Measurements from ENCODE around the gene FADS6. TPM values are rescaled to one million over a fixed set of nuclear protein-coding genes. Genes with fewer than 3 reads are reported as not detected.

Gene FADS6
- total and polyA plus RNA-seq, 2 of the 13 experiments (the other 11 are each of a cell fraction or from before 2014, with no cell fraction given), result 0.11 TPM

- TF ChIP-seq ZNF329 (CRISPR knock-in tag; IDR thresholded peaks at IDR 0.05; ENCODE audit: low read depth) (no peak), ZNF280D (CRISPR knock-in tag; IDR thresholded peaks at IDR 0.05) (no peak), ZUFSP (CRISPR knock-in tag; IDR thresholded peaks at IDR 0.05; ENCODE audit: borderline replicate concordance) (no peak), NRL (CRISPR knock-in tag; IDR thresholded peaks at IDR 0.05; ENCODE audit: borderline replicate concordance) (no peak)
Observed at GRCh38 chr17:74925242-74925641, 31.8 kb upstream of the FADS6 start (continued).

GRCh38 chr17:74924250-74924948 lies 31.0 kb upstream of the FADS6 start, which contains the start of gene OTOP2:
TSS of gene OTOP2 (plus strand) at chr17:74924273. CDS start at chr17:74924633, 360 bp downstream.
- POLR2A ChIA-PET, result interaction anchor here (0.7 to 1.5 kb wide), 2 partner anchors 36 to 52 kb away, joined by 3 to 4 read pairs; partner anchors contain the start of gene FDXR
- in situ Hi-C loops (cut with HindIII; ENCODE audit: extremely low pct_ligation_motif_present, low pct_unique_long_range_greater_than_20kb) (loop anchor here (5.0 kb wide), 1 partner anchor 33 kb away; no protein-coding TSS in a partner anchor), intact Hi-C loops (cut with micrococcal nuclease; ENCODE audit: unreplicated experiment) (no loop called here)
- TF ChIP-seq E2F1 (CRISPR knock-in tag; IDR thresholded peaks at IDR 0.05) (no peak), ASH2L (IDR thresholded peaks at IDR 0.05; ENCODE audit: insufficient read length, low read depth, low read length) (no peak), ZNF580 (CRISPR knock-in tag; IDR thresholded peaks at IDR 0.05; ENCODE audit: borderline replicate concordance, low read depth) (no peak), DZIP1 (CRISPR knock-in tag; IDR thresholded peaks at IDR 0.05) (no peak), MIXL1 (CRISPR knock-in tag; IDR thresholded peaks at IDR 0.05) (no peak), EZH2 (conservative IDR thresholded peaks at IDR 0.05; ENCODE audit: low read depth, low read length) (0 out of 2 replicates have a peak, but pooled peaks have one; percentile 39), LCORL (IDR thresholded peaks at IDR 0.05) (no peak), LCORL (CRISPR knock-in tag; IDR thresholded peaks at IDR 0.05) (no peak)

More at GRCh38 chr17:74924250-74924948, 31.0 kb upstream of the FADS6 start, which contains the start of gene OTOP2:
- BruUV-seq (replicated peaks), result no TSS peak
- Histone ChIP-seq H3K27ac (ENCODE audit: extremely low read length, insufficient read depth, low read length) (no peak within 1 kb of the TSS), H3K36me3 (replicated peaks in 1 of 2; ENCODE audit: control insufficient read depth in 1 of 2, insufficient read depth in 2 of 2, low read length in 2 of 2) (no peaks in the 10 kb centered on the region), H3K4me3 (replicated peaks in 1 of 3; ENCODE audit: insufficient read depth in 1 of 3, low read depth in 2 of 3, low read length in 3 of 3) (peak within 1 kb of the TSS; percentile 30 to 53 (median 35); a peak in 4 of 6 replicates), H3K4me2 (ENCODE audit: low read depth, low read length) (peak within 1 kb of the TSS; percentile 74), H3K9me3 (ENCODE audit: low read length) (no peaks in the 10 kb centered on the region), H3K4me1 (ENCODE audit: insufficient read depth, low read length) (peaks cover 16% of the 10 kb centered on the region; the same call in 1 of the 2 replicates), H4K20me1 (ENCODE audit: insufficient read depth, low read length) (no peaks in the 10 kb centered on the region), H3K27me3 (ENCODE audit: control insufficient read depth in 1 of 2, insufficient read depth in 2 of 2, low read length in 2 of 2) (peaks cover 23 to 82% of the 10 kb centered on the region in 2 experiments), H3K79me2 (ENCODE audit: insufficient read depth, low read length) (no peaks in the 10 kb centered on the region), H2AFZ (ENCODE audit: low read length) (no peak within 1 kb of the TSS), H3K9ac (ENCODE audit: insufficient read depth, low read depth, low read length) (no peak within 1 kb of the TSS)
- WGBS (ENCODE audit: low lambda C conversion rate), result 22% methylated on average over 29 of the region's 54 CpGs
- no peak for DNase-seq (ENCODE audit: low spot score)
- FAIRE-seq, result no peak
- CTCF ChIA-PET (ENCODE audit: low intra/inter-chr PET ratio, low total read pairs), result interaction anchor here (0.6 to 3.4 kb wide), 3 partner anchors 33 to 97 kb away, joined by 3 to 32 read pairs (median 23); no protein-coding TSS in a partner anchor
- no peak for ATAC-seq
